H9 (cell line): ENCODE results near the gene ARHGAP15. TPM values are rescaled to one million over a fixed set of nuclear protein-coding genes. Genes with fewer than 3 reads are reported as not detected.

Experiments used
- DNase-seq: peaks from one replicate; pipeline ENCODE4 v3.0.0-alpha.2; 2017
- H2AFZ ChIP-seq: one replicate; pipeline ENCODE4 v1.6.1; 2013; ENCODE audit warnings: mild to moderate bottlenecking, low read length, control low read depth, moderate library complexity
- H2AK5ac ChIP-seq: 2 replicates; pipeline ENCODE4 v1.6.1; 2013; ENCODE audit warnings: low read length, control low read depth, mixed read lengths; ENCODE audit not compliant: insufficient read length
- H2BK120ac ChIP-seq: one replicate; pipeline ENCODE4 v1.6.1; 2013; ENCODE audit warnings: low read depth, mild to moderate bottlenecking, low read length, control low read depth, inconsistent platforms; ENCODE audit not compliant: poor library complexity, severe bottlenecking
- H2BK12ac ChIP-seq: 2 replicates; pipeline ENCODE4 v1.6.1; 2013; ENCODE audit warnings: low read length, control low read depth, mixed read lengths, low read depth; ENCODE audit not compliant: insufficient read length
- H2BK15ac ChIP-seq: 2 replicates; pipeline ENCODE4 v1.6.1; 2013; ENCODE audit warnings: low read depth, low read length, control low read depth
- H2BK20ac ChIP-seq: one replicate; pipeline ENCODE4 v1.6.1; 2013; ENCODE audit warnings: low read depth, mild to moderate bottlenecking, low read length, control low read depth, inconsistent platforms; ENCODE audit not compliant: poor library complexity, severe bottlenecking
- H2BK5ac ChIP-seq: 2 replicates; pipeline ENCODE4 v1.6.1; 2013; ENCODE audit warnings: low read length, control low read depth, mixed read lengths; ENCODE audit not compliant: insufficient read length
- H3K14ac ChIP-seq: 2 replicates; pipeline ENCODE4 v1.6.1; 2013; ENCODE audit warnings: low read length, control low read depth; ENCODE audit not compliant: insufficient read depth
- H3K18ac ChIP-seq: 2 replicates; pipeline ENCODE4 v1.6.1; 2013; ENCODE audit warnings: low read depth, mild to moderate bottlenecking, mixed read lengths, low read length, control low read depth; ENCODE audit not compliant: insufficient read length
- H3K23ac ChIP-seq: 2 replicates; pipeline ENCODE4 v1.6.1; 2013; ENCODE audit warnings: low read length, control low read depth, mixed read lengths, low read depth; ENCODE audit not compliant: insufficient read length
- H3K23me2 ChIP-seq: 2 replicates; pipeline ENCODE4 v1.6.1; 2013; ENCODE audit warnings: low read depth, mild to moderate bottlenecking, mixed read lengths, low read length, control low read depth; ENCODE audit not compliant: insufficient read length, poor library complexity, severe bottlenecking
- H3K27ac ChIP-seq: 2 replicates; pipeline ENCODE4 v1.5.1; 2013; ENCODE audit warnings: low read length, control low read depth, mixed read lengths, low read depth; ENCODE audit not compliant: insufficient read length
- H3K27me3 ChIP-seq: 2 replicates; pipeline ENCODE4 v1.6.1; 2013; ENCODE audit warnings: low read length, control low read depth, inconsistent platforms; ENCODE audit not compliant: insufficient read depth
- H3K4ac ChIP-seq: 2 replicates; pipeline ENCODE4 v1.6.1; 2013; ENCODE audit warnings: low read depth, mild to moderate bottlenecking, control low read depth, inconsistent platforms, low read length, moderate library complexity
- H3K4me1 ChIP-seq: 2 replicates; pipeline ENCODE4 v1.6.1; 2013; ENCODE audit warnings: low read length, control low read depth, inconsistent platforms; ENCODE audit not compliant: insufficient read depth
- H3K4me2 ChIP-seq: 2 replicates; pipeline ENCODE4 v1.6.1; 2013; ENCODE audit warnings: low read length, control low read depth, mixed read lengths; ENCODE audit not compliant: insufficient read length, insufficient read depth
- H3K56ac ChIP-seq: 2 replicates; pipeline ENCODE4 v1.6.1; 2013; ENCODE audit warnings: low read depth, mild to moderate bottlenecking, mixed read lengths, low read length, control low read depth; ENCODE audit not compliant: insufficient read length
- H3K79me1 ChIP-seq: 2 replicates; pipeline ENCODE4 v1.6.1; 2013; ENCODE audit warnings: low read depth, mild to moderate bottlenecking, moderate library complexity, low read length, control low read depth, inconsistent platforms; ENCODE audit not compliant: insufficient read depth, poor library complexity, severe bottlenecking
- H3K79me2 ChIP-seq: 2 replicates; pipeline ENCODE4 v1.6.1; 2013; ENCODE audit warnings: low read length, control low read depth, inconsistent platforms; ENCODE audit not compliant: insufficient read depth
- H3K9ac ChIP-seq: 2 replicates; pipeline ENCODE4 v1.6.1; 2013; ENCODE audit warnings: low read length, control low read depth, mixed read lengths; ENCODE audit not compliant: insufficient read length; ENCODE audit errors: extremely low read depth
- H3K9me3 ChIP-seq: one replicate; pipeline ENCODE4 v1.6.1; 2013; ENCODE audit warnings: low read depth, low read length, inconsistent platforms; ENCODE audit not compliant: control insufficient read depth
- H3T11ph ChIP-seq: one replicate; pipeline ENCODE4 v1.6.1; 2013; ENCODE audit warnings: mild to moderate bottlenecking, low read length, control low read depth, inconsistent platforms
- H4K20me1 ChIP-seq: one replicate; pipeline ENCODE4 v1.6.1; 2013; ENCODE audit not compliant: control insufficient read depth, insufficient read length, insufficient read depth
- H4K5ac ChIP-seq: 2 replicates; pipeline ENCODE4 v1.6.1; 2013; ENCODE audit warnings: low read depth, mild to moderate bottlenecking, mixed read lengths, low read length, control low read depth; ENCODE audit not compliant: insufficient read length
- H4K8ac ChIP-seq: replicated peaks from 2 replicates; pipeline ENCODE4 v1.6.1; 2013; ENCODE audit warnings: low read length, control low read depth, mixed read lengths, low read depth; ENCODE audit not compliant: insufficient read length
- H4K91ac ChIP-seq: 2 replicates; pipeline ENCODE4 v1.6.1; 2013; ENCODE audit warnings: low read depth, mild to moderate bottlenecking, moderate library complexity, mixed read lengths, low read length, control low read depth; ENCODE audit not compliant: insufficient read length
- H3K27ac Mint-ChIP-seq, 3 experiments: 2 replicates in 2 of 3; 3 replicates in 1 of 3; pipeline ENCODE4 v1.8.0; 2020 to 2021; ENCODE audit warnings: mixed read lengths in 3 of 3, mild to moderate bottlenecking in 1 of 3, moderate library complexity in 1 of 3
- H3K27me3 Mint-ChIP-seq: 2 replicates; pipeline ENCODE4 v1.8.0; 2021; ENCODE audit warnings: low read depth, mild to moderate bottlenecking, moderate library complexity, mixed read lengths
- H3K36me3 Mint-ChIP-seq, 3 experiments: 2 replicates in 2 of 3; 3 replicates in 1 of 3; pipeline ENCODE4 v1.8.0; 2020 to 2021; ENCODE audit warnings: low read depth in 3 of 3, mixed read lengths in 3 of 3; ENCODE audit not compliant: insufficient read depth in 1 of 3
- H3K4me1 Mint-ChIP-seq, 2 experiments: 2 replicates each; pipeline ENCODE4 v1.8.0; 2020; ENCODE audit warnings: mixed read lengths in 2 of 2
- H3K4me3 Mint-ChIP-seq, 2 experiments: 2 replicates in 1 of 2; 3 replicates in 1 of 2; pipeline ENCODE4 v1.8.0; 2020 to 2021; ENCODE audit warnings: mild to moderate bottlenecking in 2 of 2, mixed read lengths in 2 of 2, moderate library complexity in 1 of 2
- H3K9me3 Mint-ChIP-seq, 2 experiments: 2 replicates in 1 of 2; 3 replicates in 1 of 2; pipeline ENCODE4 v1.8.0; 2020; ENCODE audit warnings: mild to moderate bottlenecking in 2 of 2, mixed read lengths in 2 of 2, moderate library complexity in 1 of 2
- CTCF ChIP-seq: fragments of 200-600 bp; sonication (generic); conservative IDR thresholded peaks from 3 replicates; pipeline ENCODE4 v1.8.0; 2021; ENCODE audit warnings: antibody characterized with exemption, mild to moderate bottlenecking
- WGBS: extraction: QIAGEN DNeasy Blood & Tissue Kit; methylation state at CpG from one replicate; pipeline ENCODE4 v1.1.7; 2013; ENCODE audit warnings: missing lambda C conversion rate, low lambda C conversion rate, mixed read lengths; ENCODE audit not compliant: insufficient read length; ENCODE audit errors: extremely low coverage; 5-methylcytosine and 5-hydroxymethylcytosine counted together
- total RNA-seq: library from RNA; stranded (reverse); gene quantifications from 2 replicates; pipeline ENCODE4 v1.2.1, GENCODE V29; 2021

ARHGAP15 gene
- total RNA-seq, 1 experiment from 2014 or later, result not detected

- no peaks in the 10 kb centered on the region for H3K27me3 Mint-ChIP-seq
- no peak overlapping the region for H3K23ac ChIP-seq
- H3K4me1 Mint-ChIP-seq, result peaks cover 4 to 5% of the 10 kb centered on the region in 2 experiments; a peak in 3 of 4 replicates
- no peaks in the 10 kb centered on the region for H3K9me3 ChIP-seq
- no peaks in the 10 kb centered on the region for H3K23me2 ChIP-seq
- no peak overlapping the region for H3K14ac ChIP-seq
- H3K4me3 Mint-ChIP-seq, result no peak overlapping the region
- no peak overlapping the region for H3K4me2 ChIP-seq
- H4K8ac ChIP-seq, result no peak overlapping the region
- no peaks in the 10 kb centered on the region for H3K79me2 ChIP-seq
- no CpG with 5 or more reads among the region's 2 CpGs for WGBS
- H3K9ac ChIP-seq, result no peak overlapping the region
- no peak overlapping the region for H3K27ac ChIP-seq
- no peak overlapping the region for H3K18ac ChIP-seq
- no peak overlapping the region for H2BK5ac ChIP-seq
- no peaks in the 10 kb centered on the region for H3K4me1 ChIP-seq
- H3K4ac ChIP-seq, result no peak overlapping the region
- no peaks in the 10 kb centered on the region for H3K36me3 Mint-ChIP-seq
- no peaks in the 10 kb centered on the region for H3K27me3 ChIP-seq
- H3T11ph ChIP-seq, result no peak overlapping the region
- no peaks in the 10 kb centered on the region for H3K79me1 ChIP-seq
- no peak for DNase-seq
- no peaks in the 10 kb centered on the region for H4K20me1 ChIP-seq
- H2AFZ ChIP-seq, result no peak overlapping the region
- no peak overlapping the region for H2AK5ac ChIP-seq
- H2BK12ac ChIP-seq, result no peak overlapping the region
- H3K9me3 Mint-ChIP-seq, result 0 out of 5 replicates have a peak, but pooled peaks cover 0 to 2% of the 10 kb centered on the region in 2 experiments
- no peak overlapping the region for H4K91ac ChIP-seq
- no peak overlapping the region for H3K27ac Mint-ChIP-seq
- H2BK20ac ChIP-seq, result no peak overlapping the region
- H2BK15ac ChIP-seq, result no peak overlapping the region
- TF ChIP-seq CTCF, result no peak
- H4K5ac ChIP-seq, result no peak overlapping the region
- H2BK120ac ChIP-seq, result no peak overlapping the region
- H3K56ac ChIP-seq, result no peak overlapping the region
Observed at GRCh38 chr2:143787674-143788073, 658.5 kb downstream of the ARHGAP15 start.
